A549 (cell line): ENCODE results near the gene BIN1. TPM values are rescaled to one million over a fixed set of nuclear protein-coding genes. Genes with fewer than 3 reads are reported as not detected.

Experiments used
- ATAC-seq, 2 experiments: fragments of 200-7000 bp in 1 of 2; fragments of >200 bp in 1 of 2; cut with Nextera tagmentation in 1 of 2; cut with Tn5 transposase in 1 of 2; 3 replicates each; pipeline versions ENCODE4 v1.8.0 to v1.9.1; 2018 to 2020; ENCODE audit warnings: mild to moderate bottlenecking in 1 of 2, moderate library complexity in 1 of 2
- CTCF ChIA-PET: fragments of 300-600 bp; sonication (Branson Sonifier 250); formaldehyde crosslinking; extraction: SDS; loops from one replicate; lab custom pipeline; 2021; ENCODE audit warnings: antibody characterized with exemption, inconsistent platforms; lab: Yijun Ruan, JAX
- POLR2A ChIA-PET: fragments of 350-600 bp; formaldehyde crosslinking; extraction: SDS; loops from one replicate; lab custom pipeline; 2021; ENCODE audit warnings: antibody characterized with exemption, inconsistent platforms; lab: Yijun Ruan, JAX
- DNase-seq, 2 experiments: peaks; one replicate each; pipeline versions ENCODE4 v3.0.0 to v3.0.0-alpha.2; 2011 to 2016; ENCODE audit warnings: low read depth in 1 of 2, low spot score in 1 of 2
- FAIRE-seq: peaks from 2 replicates; lab custom pipeline; 2011; peaks lifted over from hg19 to GRCh38; lab: Jason Lieb, UNC
- H3K27ac ChIP-seq, 2 experiments: fragments of >200 bp; sonication (Bioruptor Twin); formaldehyde crosslinking; 3 replicates each; pipeline ENCODE4 v1.5.1; 2016 to 2017
- H3K4me1 ChIP-seq: fragments of >200 bp; sonication (Bioruptor Twin); formaldehyde crosslinking; 3 replicates; pipeline ENCODE4 v1.6.1; 2016
- H3K4me2 ChIP-seq: fragments of >200 bp; sonication (Bioruptor Twin); formaldehyde crosslinking; 3 replicates; pipeline ENCODE4 v1.6.1; 2016
- H3K4me3 ChIP-seq: fragments of >200 bp; sonication (Bioruptor Twin); formaldehyde crosslinking; 3 replicates; pipeline ENCODE4 v1.5.1; 2016
- H3K9me3 ChIP-seq: fragments of >200 bp; sonication (Bioruptor Twin); formaldehyde crosslinking; 3 replicates; pipeline ENCODE4 v1.6.1; 2016
- CBX2 ChIP-seq: fragments of 200-600 bp; sonication (generic); IDR thresholded peaks from 2 replicates; pipeline ENCODE4 v1.6.1; 2016; ENCODE audit warnings: low read depth, mild to moderate bottlenecking, borderline replicate concordance
- CHD2 ChIP-seq: fragments of 150-350 bp; IDR thresholded peaks from 2 replicates; pipeline ENCODE4 v1.6.1; 2014; ENCODE audit warnings: low read length; ENCODE audit not compliant: partially characterized antibody
- CHD4 ChIP-seq: fragments of 200-600 bp; sonication (generic); IDR thresholded peaks from 2 replicates; pipeline ENCODE4 v1.6.1; 2016; ENCODE audit warnings: antibody characterized with exemption, mild to moderate bottlenecking, borderline replicate concordance
- EHF ChIP-seq: fragments of 250-450 bp; sonication (Bioruptor Pico); IDR thresholded peaks from 2 replicates; pipeline ENCODE4 v1.5.0; 2020; ENCODE audit warnings: mild to moderate bottlenecking
- EHMT2 ChIP-seq: fragments of 200-600 bp; sonication (generic); IDR thresholded peaks from 2 replicates; pipeline ENCODE4 v1.6.1; 2016; ENCODE audit warnings: antibody characterized with exemption, low read depth, mild to moderate bottlenecking, moderate library complexity
- EP300 ChIP-seq, 2 experiments: fragments of >200 bp; sonication (Bioruptor Twin); formaldehyde crosslinking; IDR thresholded peaks; 2 replicates in 1 of 2; 3 replicates in 1 of 2; pipeline ENCODE4 v1.6.1; 2016 to 2017
- ESRRA ChIP-seq: fragments of 150-350 bp; IDR thresholded peaks from 2 replicates; pipeline ENCODE4 v1.6.1; 2014; ENCODE audit warnings: mild to moderate bottlenecking, low read length, borderline replicate concordance
- FOSB ChIP-seq: fragments of 250-450 bp; sonication (Bioruptor Pico); IDR thresholded peaks from 2 replicates; pipeline ENCODE4 v1.5.0; 2020; ENCODE audit warnings: mild to moderate bottlenecking, moderate library complexity
- FOSL2 ChIP-seq, 2 experiments: fragments of 450-650 bp in 1 of 2; fragments of >200 bp in 1 of 2; sonication (Bioruptor Twin) in 1 of 2; formaldehyde crosslinking; IDR thresholded peaks; 2 replicates each; pipeline versions ENCODE4 v1.5.0 to v1.6.1; 2016 to 2020; ENCODE audit warnings: mild to moderate bottlenecking in 1 of 2, moderate library complexity in 1 of 2
- FOXS1 ChIP-seq: fragments of 250-450 bp; sonication (Bioruptor Pico); IDR thresholded peaks from 2 replicates; pipeline ENCODE4 v1.5.0; 2020; ENCODE audit warnings: mild to moderate bottlenecking, moderate library complexity
- KDM1A ChIP-seq: fragments of 200-600 bp; sonication (generic); IDR thresholded peaks from 2 replicates; pipeline ENCODE4 v1.6.1; 2016; ENCODE audit warnings: low read depth, mild to moderate bottlenecking
- KDM5A ChIP-seq: fragments of 200-600 bp; sonication (generic); IDR thresholded peaks from 2 replicates; pipeline ENCODE4 v1.6.1; 2016; ENCODE audit warnings: antibody characterized with exemption, mild to moderate bottlenecking
- MAZ ChIP-seq: fragments of 150-350 bp; IDR thresholded peaks from 2 replicates; pipeline ENCODE4 v1.6.1; 2014; ENCODE audit warnings: antibody characterized with exemption, low read depth, low read length, borderline replicate concordance
- NFE2L2 ChIP-seq: fragments of 150-350 bp; conservative IDR thresholded peaks from 2 replicates; pipeline ENCODE4 v1.6.1; 2014; ENCODE audit warnings: low read length
- NPAS2 ChIP-seq: fragments of 250-450 bp; sonication (Bioruptor Pico); IDR thresholded peaks from 2 replicates; pipeline ENCODE4 v1.8.0; 2022; ENCODE audit warnings: mild to moderate bottlenecking, moderate library complexity, borderline replicate concordance
- PHF8 ChIP-seq: fragments of 200-600 bp; sonication (generic); IDR thresholded peaks from 2 replicates; pipeline ENCODE4 v1.6.1; 2016; ENCODE audit warnings: low read depth, mild to moderate bottlenecking, antibody characterized with exemption, moderate library complexity, borderline replicate concordance
- RAD21 ChIP-seq, 2 experiments: fragments of >200 bp in 1 of 2; sonication (Bioruptor Twin) in 1 of 2; formaldehyde crosslinking in 1 of 2; IDR thresholded peaks in 1 of 2; conservative IDR thresholded peaks in 1 of 2; 2 replicates in 1 of 2; 3 replicates in 1 of 2; pipeline ENCODE4 v1.6.1; 2012 to 2018; ENCODE audit warnings: inconsistent platforms in 1 of 2
- RARB ChIP-seq: fragments of 250-450 bp; sonication (Bioruptor Pico); IDR thresholded peaks from 2 replicates; pipeline ENCODE4 v1.8.0; 2021; ENCODE audit warnings: mild to moderate bottlenecking, moderate library complexity
- RFX5 ChIP-seq: fragments of 450-650 bp; IDR thresholded peaks from 2 replicates; pipeline ENCODE4 v1.7.1; 2014; ENCODE audit warnings: antibody characterized with exemption, mild to moderate bottlenecking, moderate library complexity
- SMC3 ChIP-seq: fragments of >200 bp; sonication (Bioruptor Twin); formaldehyde crosslinking; IDR thresholded peaks from 3 replicates; pipeline ENCODE4 v1.6.1; 2018; ENCODE audit warnings: inconsistent platforms
- ZC3H11A ChIP-seq: fragments of 450-650 bp; IDR thresholded peaks from 2 replicates; pipeline ENCODE4 v1.6.1; 2014; ENCODE audit warnings: antibody characterized with exemption, mild to moderate bottlenecking
- ZNF302 ChIP-seq: fragments of 250-450 bp; sonication (Bioruptor Pico); IDR thresholded peaks from 2 replicates; pipeline ENCODE4 v1.9.0; 2021; ENCODE audit warnings: inconsistent platforms, mild to moderate bottlenecking, moderate library complexity
- ZSCAN20 ChIP-seq: fragments of 250-450 bp; sonication (Bioruptor Pico); IDR thresholded peaks from 2 replicates; pipeline ENCODE4 v1.8.0; 2022; ENCODE audit warnings: mild to moderate bottlenecking, moderate library complexity
- WGBS: methylation state at CpG from one replicate; pipeline ENCODE4 v1.1.6; 2017; ENCODE audit errors: missing lambda C conversion rate; 5-methylcytosine and 5-hydroxymethylcytosine counted together
- polyA plus RNA-seq, 4 experiments: library from polyadenylated mRNA; depleted of rRNA in 3 of 4; stranded (reverse); fragments of >200 nt; fragmentation: RNase III in 1 of 4; extraction: RNeasy Plus Mini Kit Qiagen cat#74134 plus additional on column Dnase treatment in 1 of 4; gene quantifications; 2 replicates in 3 of 4; 3 replicates in 1 of 4; pipeline ENCODE4 v1.2.3, GENCODE V29; 2011 to 2017
- TF ChIP-seq, protein P1 (sequence below): fragments of >200 bp; sonication (Bioruptor Twin); formaldehyde crosslinking; IDR thresholded peaks from 3 replicates; pipeline ENCODE4 v1.5.1; 2016

The BIN1 gene
- polyA plus RNA-seq, 2 of the 4 experiments (the other 2 are of a cell fraction) = 15.5 to 34.1 TPM

DNA sequence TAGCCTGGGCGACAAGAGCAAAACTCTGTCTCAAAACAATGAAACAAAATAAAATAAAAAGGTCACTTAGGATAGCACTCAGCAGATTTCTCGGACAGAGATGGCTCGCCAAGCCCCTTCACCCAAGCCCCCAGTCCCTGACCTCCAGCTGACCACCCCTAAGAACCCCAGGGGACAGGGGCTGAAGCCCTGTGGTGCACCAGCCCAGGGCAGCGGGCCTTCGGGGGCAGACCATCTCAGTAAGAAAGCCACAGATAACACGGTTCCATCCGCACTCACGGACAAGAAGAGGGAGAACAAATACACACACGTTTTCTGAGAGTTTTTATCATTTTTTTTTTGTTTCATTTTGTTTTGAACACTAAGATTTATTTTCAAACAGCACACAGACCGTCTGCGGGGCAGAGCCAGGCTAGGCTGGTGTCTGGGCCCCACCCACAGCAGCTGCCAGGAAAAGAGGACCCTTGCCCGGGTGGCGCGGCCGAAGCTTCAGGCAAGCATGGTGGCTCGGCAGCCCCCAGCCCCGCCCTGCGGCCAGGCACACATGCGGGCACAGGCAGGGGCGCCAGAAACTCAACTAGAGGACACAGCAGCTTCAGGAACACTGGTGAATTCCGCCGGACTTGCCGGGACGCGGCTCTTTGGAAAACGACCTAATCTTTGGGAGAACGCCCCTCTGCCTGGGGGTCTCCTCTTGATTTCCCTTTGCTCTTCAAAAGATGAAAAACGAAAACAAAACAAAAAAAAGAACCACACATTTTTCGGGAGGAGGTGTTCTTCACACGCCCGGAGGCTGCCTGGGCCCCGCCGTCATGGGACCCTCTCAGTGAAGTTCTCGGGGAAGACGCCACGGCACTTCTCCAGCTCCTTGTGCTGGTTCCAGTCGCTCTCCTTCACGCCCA lies 59.0 kb downstream of the BIN1 start:
- Histone ChIP-seq H3K4me3 (no peak overlapping the region), H3K27ac (no peak overlapping the region), H3K4me1 (peaks cover 3% of the 10 kb centered on the region; the same call in 1 of the 3 replicates), H3K9me3 (no peaks in the 10 kb centered on the region), H3K4me2 (no peak overlapping the region)
- no peak for DNase-seq
- WGBS = 83% methylated on average over 29 of the region's 38 CpGs
- no peak for FAIRE-seq
- ATAC-seq = no peak
- TF ChIP-seq NFE2L2 (no peak), RARB (CRISPR knock-in tag) (no peak), EP300 (IDR thresholded peaks at IDR 0.05) (no peak), PHF8 (no peak), FOSL2 (IDR thresholded peaks at IDR 0.05) (no peak), FOSL2 (CRISPR knock-in tag; IDR thresholded peaks at IDR 0.05) (no peak), RFX5 (no peak), ZSCAN20 (no peak), KDM5A (no peak), FOSB (CRISPR knock-in tag) (no peak), RAD21 (conservative IDR thresholded peaks at IDR 0.05 in 1 of 2, IDR thresholded peaks at IDR 0.05 in 1 of 2) (no peak)
- ChIA-PET POLR2A (no interaction called here), CTCF (interaction anchor here (1.6 kb wide), 1 partner anchor 22 kb away, joined by 3 read pairs; no protein-coding TSS in a partner anchor)

DNA sequence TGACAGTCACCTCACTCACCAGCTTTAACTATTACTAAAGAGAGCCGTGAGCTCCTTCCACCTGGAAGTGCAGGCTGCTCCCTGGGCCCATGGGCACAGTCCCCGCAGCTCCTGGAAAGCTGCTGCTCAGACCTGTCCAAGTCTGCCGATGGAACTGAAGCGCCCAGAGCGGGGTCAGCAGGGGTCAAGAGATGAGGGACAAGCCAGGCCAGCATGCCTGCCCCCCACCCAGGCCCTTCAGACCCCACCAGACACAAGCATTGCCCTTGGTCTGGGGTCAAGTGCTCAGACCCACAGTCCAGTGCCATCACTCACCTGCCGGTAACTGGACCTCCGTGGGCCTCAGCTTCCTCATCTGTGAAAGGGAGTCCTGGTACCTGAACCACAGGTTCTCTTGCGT lies 59.9 kb downstream of the BIN1 start:
- no peak for FAIRE-seq
- no peak for DNase-seq
- H3K4me3 ChIP-seq = no peak overlapping the region
- ChIA-PET POLR2A (no interaction called here), CTCF (interaction anchor here (1.6 kb wide), 1 partner anchor 23 kb away, joined by 3 read pairs; no protein-coding TSS in a partner anchor)
- no peaks in the 10 kb centered on the region for H3K4me1 ChIP-seq
- H3K4me2 ChIP-seq = no peak overlapping the region
- no peak overlapping the region for H3K27ac ChIP-seq
- ATAC-seq = no peak
- H3K9me3 ChIP-seq = no peaks in the 10 kb centered on the region
- no CpG with 5 or more reads among the region's 8 CpGs for WGBS
- no peak for TF ChIP-seq PHF8
- TF ChIP-seq CHD4 = no peak
- TF ChIP-seq RARB (CRISPR knock-in tag) = no peak
- TF ChIP-seq CBX2 = no peak
- TF ChIP-seq ZC3H11A = no peak
- no peak for TF ChIP-seq NPAS2
- no peak for TF ChIP-seq CHD2
- TF ChIP-seq ZNF302 (CRISPR knock-in tag) = no peak
- no peak for TF ChIP-seq FOSL2 (IDR thresholded peaks at IDR 0.05)
- no peak for TF ChIP-seq FOSL2 (CRISPR knock-in tag; IDR thresholded peaks at IDR 0.05)
- no peak for TF ChIP-seq FOXS1 (CRISPR knock-in tag)
- TF ChIP-seq SMC3 = no peak
- TF ChIP-seq EHF (CRISPR knock-in tag) = no peak
- TF ChIP-seq KDM1A = no peak
- no peak for TF ChIP-seq ESRRA
- TF ChIP-seq, protein P1, sequence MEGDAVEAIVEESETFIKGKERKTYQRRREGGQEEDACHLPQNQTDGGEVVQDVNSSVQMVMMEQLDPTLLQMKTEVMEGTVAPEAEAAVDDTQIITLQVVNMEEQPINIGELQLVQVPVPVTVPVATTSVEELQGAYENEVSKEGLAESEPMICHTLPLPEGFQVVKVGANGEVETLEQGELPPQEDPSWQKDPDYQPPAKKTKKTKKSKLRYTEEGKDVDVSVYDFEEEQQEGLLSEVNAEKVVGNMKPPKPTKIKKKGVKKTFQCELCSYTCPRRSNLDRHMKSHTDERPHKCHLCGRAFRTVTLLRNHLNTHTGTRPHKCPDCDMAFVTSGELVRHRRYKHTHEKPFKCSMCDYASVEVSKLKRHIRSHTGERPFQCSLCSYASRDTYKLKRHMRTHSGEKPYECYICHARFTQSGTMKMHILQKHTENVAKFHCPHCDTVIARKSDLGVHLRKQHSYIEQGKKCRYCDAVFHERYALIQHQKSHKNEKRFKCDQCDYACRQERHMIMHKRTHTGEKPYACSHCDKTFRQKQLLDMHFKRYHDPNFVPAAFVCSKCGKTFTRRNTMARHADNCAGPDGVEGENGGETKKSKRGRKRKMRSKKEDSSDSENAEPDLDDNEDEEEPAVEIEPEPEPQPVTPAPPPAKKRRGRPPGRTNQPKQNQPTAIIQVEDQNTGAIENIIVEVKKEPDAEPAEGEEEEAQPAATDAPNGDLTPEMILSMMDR = no peak
- TF ChIP-seq EHMT2 = no peak
- no peak for TF ChIP-seq MAZ
- TF ChIP-seq NFE2L2 = no peak
